SK-N-SH treated with all-trans-retinoic acid at 6 μM for 48 hours (cell line): Measurements from ENCODE around the gene SLIRP.
A peak's percentile ranks its signal among the peaks of the same experiment; 100 is the strongest.

ENCODE experiments used
- ATAC-seq: fragments of 200-7000 bp; cut with Tn5 transposase; 3 replicates; pipeline ENCODE4 v1.9.1; 2020; ENCODE audit warnings: mild to moderate bottlenecking, moderate library complexity
- ARNTL ChIP-seq: fragments of 450-650 bp; formaldehyde crosslinking; IDR thresholded peaks from 2 replicates; pipeline ENCODE4 v1.5.0; 2020; ENCODE audit warnings: low read depth, mild to moderate bottlenecking, moderate library complexity, borderline replicate concordance
- BACH2 ChIP-seq: fragments of 250-450 bp; sonication (Bioruptor Pico); IDR thresholded peaks from 2 replicates; pipeline ENCODE4 v1.9.0; 2021; ENCODE audit warnings: mild to moderate bottlenecking, borderline replicate concordance
- CREB5 ChIP-seq: fragments of 250-450 bp; sonication (Bioruptor Pico); IDR thresholded peaks from 2 replicates; pipeline ENCODE4 v1.5.1; 2020; ENCODE audit warnings: low read depth, mild to moderate bottlenecking, moderate library complexity
- CSDC2 ChIP-seq: fragments of 250-450 bp; sonication (Bioruptor Pico); IDR thresholded peaks from 2 replicates; pipeline ENCODE4 v1.5.0; 2020; ENCODE audit warnings: mild to moderate bottlenecking, moderate library complexity
- ESRRG ChIP-seq: fragments of 250-450 bp; sonication (Bioruptor Pico); IDR thresholded peaks from 2 replicates; pipeline ENCODE4 v1.6.1; 2021; ENCODE audit warnings: mild to moderate bottlenecking
- GLIS3 ChIP-seq: fragments of 250-450 bp; sonication (Bioruptor Pico); IDR thresholded peaks from 2 replicates; pipeline ENCODE4 v1.5.0; 2020; ENCODE audit warnings: mild to moderate bottlenecking, moderate library complexity
- ISL1 ChIP-seq: fragments of 250-450 bp; sonication (Bioruptor Pico); IDR thresholded peaks from 2 replicates; pipeline ENCODE4 v2.1.2; 2022; ENCODE audit warnings: mild to moderate bottlenecking, moderate library complexity
- OSR1 ChIP-seq: fragments of 250-450 bp; sonication (Bioruptor Pico); IDR thresholded peaks from 2 replicates; pipeline ENCODE4 v1.8.0; 2022; ENCODE audit warnings: moderate library complexity, mild to moderate bottlenecking, inconsistent platforms
- POU6F1 ChIP-seq: fragments of 250-450 bp; sonication (Bioruptor Pico); IDR thresholded peaks from 2 replicates; pipeline ENCODE4 v1.8.0; 2021; ENCODE audit warnings: low read depth, mild to moderate bottlenecking, moderate library complexity, borderline replicate concordance
- PPARA ChIP-seq: fragments of 250-450 bp; sonication (Bioruptor Pico); IDR thresholded peaks from 2 replicates; pipeline ENCODE4 v1.5.0; 2020; ENCODE audit warnings: mild to moderate bottlenecking, borderline replicate concordance
- RARB ChIP-seq: fragments of 250-450 bp; sonication (Bioruptor Pico); IDR thresholded peaks from 2 replicates; pipeline ENCODE4 v1.8.0; 2021; ENCODE audit warnings: mild to moderate bottlenecking, moderate library complexity
- SNAI2 ChIP-seq: fragments of 250-450 bp; sonication (Bioruptor Pico); IDR thresholded peaks from 2 replicates; pipeline ENCODE4 v1.5.0; 2020; ENCODE audit warnings: mild to moderate bottlenecking, moderate library complexity
- TCF4 ChIP-seq: fragments of 250-450 bp; sonication (Bioruptor Pico); IDR thresholded peaks from 2 replicates; pipeline ENCODE4 v1.8.0; 2021; ENCODE audit warnings: mild to moderate bottlenecking, moderate library complexity, borderline replicate concordance
- TOX ChIP-seq: fragments of 250-450 bp; sonication (Bioruptor Pico); IDR thresholded peaks from 2 replicates; pipeline ENCODE4 v1.8.0; 2021; ENCODE audit warnings: mild to moderate bottlenecking, moderate library complexity, borderline replicate concordance
- TSHZ2 ChIP-seq: fragments of 250-450 bp; sonication (Bioruptor Pico); IDR thresholded peaks from 2 replicates; pipeline ENCODE4 v1.5.0; 2020; ENCODE audit warnings: mild to moderate bottlenecking, moderate library complexity
- ZC3H10 ChIP-seq: fragments of 250-450 bp; sonication (Bioruptor Pico); IDR thresholded peaks from 2 replicates; pipeline ENCODE4 v1.5.1; 2021; ENCODE audit warnings: mild to moderate bottlenecking, moderate library complexity
- ZFP3 ChIP-seq: fragments of 250-450 bp; sonication (Bioruptor Pico); IDR thresholded peaks from 2 replicates; pipeline ENCODE4 v1.5.0; 2020; ENCODE audit warnings: mild to moderate bottlenecking, moderate library complexity
- ZFP30 ChIP-seq: fragments of 450-650 bp; formaldehyde crosslinking; IDR thresholded peaks from 2 replicates; pipeline ENCODE4 v1.5.0; 2022; ENCODE audit warnings: mild to moderate bottlenecking, moderate library complexity
- ZNF565 ChIP-seq: fragments of 450-650 bp; formaldehyde crosslinking; conservative IDR thresholded peaks from 2 replicates; pipeline ENCODE4 v1.5.0; 2020; ENCODE audit warnings: low read depth, mild to moderate bottlenecking, moderate library complexity
- ZNF70 ChIP-seq: fragments of 450-650 bp; formaldehyde crosslinking; IDR thresholded peaks from 2 replicates; pipeline ENCODE4 v1.5.0; 2020; ENCODE audit warnings: mild to moderate bottlenecking, moderate library complexity
- ZNF8 ChIP-seq: fragments of 450-650 bp; formaldehyde crosslinking; IDR thresholded peaks from 2 replicates; pipeline ENCODE4 v1.5.0; 2020; ENCODE audit warnings: mild to moderate bottlenecking, moderate library complexity
- TF ChIP-seq, protein P1 (sequence below): fragments of 250-450 bp; sonication (Bioruptor Pico); IDR thresholded peaks from 2 replicates; pipeline ENCODE4 v1.8.0; 2020; ENCODE audit warnings: mild to moderate bottlenecking, moderate library complexity, borderline replicate concordance

Gene SLIRP

GRCh38 chr14:77663293-77663692 lies 44.6 kb upstream of the SLIRP start:
- peak; percentile 19; the same call in 2 of the 3 replicates for ATAC-seq
- TF ChIP-seq CSDC2 (no peak), TCF4 (CRISPR knock-in tag) (no peak), ZNF565 (no peak), POU6F1 (CRISPR knock-in tag) (no peak), GLIS3 (CRISPR knock-in tag) (no peak), TOX (CRISPR knock-in tag) (no peak), CREB5 (CRISPR knock-in tag) (no peak), OSR1 (CRISPR knock-in tag) (no peak), ISL1 (CRISPR knock-in tag) (no peak), ZNF8 (CRISPR knock-in tag) (no peak), ZFP30 (no peak), BACH2 (no peak), ZFP3 (CRISPR knock-in tag) (no peak), TSHZ2 (CRISPR knock-in tag) (no peak), ARNTL (CRISPR knock-in tag) (no peak), ESRRG (CRISPR knock-in tag) (no peak), ZC3H10 (no peak), SNAI2 (CRISPR knock-in tag) (no peak)
- TF ChIP-seq, protein P1, sequence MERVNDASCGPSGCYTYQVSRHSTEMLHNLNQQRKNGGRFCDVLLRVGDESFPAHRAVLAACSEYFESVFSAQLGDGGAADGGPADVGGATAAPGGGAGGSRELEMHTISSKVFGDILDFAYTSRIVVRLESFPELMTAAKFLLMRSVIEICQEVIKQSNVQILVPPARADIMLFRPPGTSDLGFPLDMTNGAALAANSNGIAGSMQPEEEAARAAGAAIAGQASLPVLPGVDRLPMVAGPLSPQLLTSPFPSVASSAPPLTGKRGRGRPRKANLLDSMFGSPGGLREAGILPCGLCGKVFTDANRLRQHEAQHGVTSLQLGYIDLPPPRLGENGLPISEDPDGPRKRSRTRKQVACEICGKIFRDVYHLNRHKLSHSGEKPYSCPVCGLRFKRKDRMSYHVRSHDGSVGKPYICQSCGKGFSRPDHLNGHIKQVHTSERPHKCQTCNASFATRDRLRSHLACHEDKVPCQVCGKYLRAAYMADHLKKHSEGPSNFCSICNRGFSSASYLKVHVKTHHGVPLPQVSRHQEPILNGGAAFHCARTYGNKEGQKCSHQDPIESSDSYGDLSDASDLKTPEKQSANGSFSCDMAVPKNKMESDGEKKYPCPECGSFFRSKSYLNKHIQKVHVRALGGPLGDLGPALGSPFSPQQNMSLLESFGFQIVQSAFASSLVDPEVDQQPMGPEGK (CRISPR knock-in tag) = no peak

DNA sequence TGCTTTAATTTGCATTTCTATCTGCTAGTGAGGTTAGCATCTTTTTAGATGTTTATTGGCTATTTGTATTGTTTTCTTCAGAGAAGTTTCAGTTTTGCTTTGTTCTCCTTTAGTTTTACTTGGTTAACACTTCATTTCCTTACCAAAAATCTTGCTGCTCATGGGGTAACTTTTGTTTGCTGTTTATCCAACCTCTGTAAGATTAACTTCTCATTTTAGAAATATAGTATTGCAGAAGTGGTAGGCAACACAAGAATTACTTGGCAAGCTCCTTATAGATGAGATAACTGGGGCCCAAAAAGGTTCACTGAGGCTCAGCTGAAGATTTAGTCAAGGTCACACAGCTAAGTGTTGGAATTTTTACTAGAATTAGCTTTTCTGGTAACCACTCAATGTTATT lies 40.6 kb upstream of the SLIRP start:
- TF ChIP-seq BACH2 (no peak), TOX (CRISPR knock-in tag) (no peak), RARB (CRISPR knock-in tag) (no peak), PPARA (no peak), ZNF70 (CRISPR knock-in tag) (no peak)
- ATAC-seq = no peak

GRCh38 chr14:77673193-77673592 lies 34.7 kb upstream of the SLIRP start:
- no peak for ATAC-seq
- TF ChIP-seq BACH2 = no peak
- no peak for TF ChIP-seq TSHZ2 (CRISPR knock-in tag)
- TF ChIP-seq SNAI2 (CRISPR knock-in tag) = no peak
- no peak for TF ChIP-seq TCF4 (CRISPR knock-in tag)
- TF ChIP-seq ZFP3 (CRISPR knock-in tag) = no peak
- TF ChIP-seq, protein P1 (CRISPR knock-in tag) = no peak
- no peak for TF ChIP-seq ESRRG (CRISPR knock-in tag)
- no peak for TF ChIP-seq ZNF70 (CRISPR knock-in tag)
- TF ChIP-seq ZC3H10 = no peak
- TF ChIP-seq ZNF8 (CRISPR knock-in tag) = no peak
- no peak for TF ChIP-seq GLIS3 (CRISPR knock-in tag)
- no peak for TF ChIP-seq TOX (CRISPR knock-in tag)
- no peak for TF ChIP-seq POU6F1 (CRISPR knock-in tag)
- no peak for TF ChIP-seq RARB (CRISPR knock-in tag)
- no peak for TF ChIP-seq ARNTL (CRISPR knock-in tag)
- no peak for TF ChIP-seq OSR1 (CRISPR knock-in tag)
